HG03354 (cell line): Measurements from ENCODE around the gene ZNF688.
"Not testable (repeated sequence)": the region's sequence is repeated elsewhere in the genome, so short reads cannot be mapped to it uniquely, and the experiment has no call there.

Source experiments
- ATAC-seq: cut with Tn5 transposase; IDR thresholded peaks from one replicate; pipeline ENCODE4 v1.9.1; 2021; ENCODE audit warnings: mild to moderate bottlenecking; ENCODE audit not compliant: unreplicated experiment, poor library complexity, severe bottlenecking

ZNF688 gene

GRCh38 chr16:30571445-30572322 lies at the start of gene ZNF688:
TSS of gene ZNF688 (minus strand) at chr16:30571714. CDS start at chr16:30571629, 85 bp downstream.
- ATAC-seq, result peak; percentile 73

DNA sequence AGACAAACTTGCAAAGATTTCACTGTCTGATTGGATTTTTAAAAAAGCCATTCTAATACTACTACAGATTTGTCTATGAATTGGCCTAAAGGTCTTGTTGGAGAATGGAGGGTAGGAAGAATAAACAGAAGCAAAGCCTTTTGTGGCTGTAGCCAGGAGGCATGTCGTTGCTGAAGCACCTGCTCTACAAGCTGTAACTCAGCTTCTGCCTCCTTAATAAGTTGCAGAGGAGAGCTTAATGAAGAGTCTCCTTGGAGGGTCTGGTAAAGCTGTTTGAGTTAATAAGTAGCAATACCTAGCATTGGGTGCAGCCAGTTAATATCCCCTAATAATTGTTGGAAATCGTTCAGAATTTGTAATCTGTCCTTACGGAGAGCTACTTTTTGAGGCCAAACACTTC lies 48.7 kb upstream of the ZNF688 start:
- no peak for ATAC-seq

DNA sequence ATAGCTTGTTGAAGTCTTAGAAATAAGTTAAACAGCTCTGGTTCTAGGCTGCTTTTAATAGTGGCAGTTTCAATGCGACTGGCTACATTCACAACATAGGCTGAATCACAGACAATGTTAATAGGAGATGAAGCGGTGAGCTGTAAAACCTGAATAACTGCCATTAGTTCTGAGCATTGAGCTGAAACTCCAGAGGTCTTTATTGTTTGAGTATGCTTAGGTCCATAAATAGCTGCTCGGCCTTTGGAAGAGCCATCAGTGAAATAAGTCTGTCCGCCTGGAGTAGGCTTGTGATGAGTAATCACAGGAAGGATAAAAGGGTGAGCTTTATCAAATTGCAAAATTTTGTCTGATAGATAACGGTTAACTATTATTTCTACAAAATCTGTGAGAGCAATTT lies 48.1 kb upstream of the ZNF688 start:
- ATAC-seq, result no peak

GRCh38 chr16:30619202-30619601 lies 47.7 kb upstream of the ZNF688 start:
- no peak for ATAC-seq

DNA sequence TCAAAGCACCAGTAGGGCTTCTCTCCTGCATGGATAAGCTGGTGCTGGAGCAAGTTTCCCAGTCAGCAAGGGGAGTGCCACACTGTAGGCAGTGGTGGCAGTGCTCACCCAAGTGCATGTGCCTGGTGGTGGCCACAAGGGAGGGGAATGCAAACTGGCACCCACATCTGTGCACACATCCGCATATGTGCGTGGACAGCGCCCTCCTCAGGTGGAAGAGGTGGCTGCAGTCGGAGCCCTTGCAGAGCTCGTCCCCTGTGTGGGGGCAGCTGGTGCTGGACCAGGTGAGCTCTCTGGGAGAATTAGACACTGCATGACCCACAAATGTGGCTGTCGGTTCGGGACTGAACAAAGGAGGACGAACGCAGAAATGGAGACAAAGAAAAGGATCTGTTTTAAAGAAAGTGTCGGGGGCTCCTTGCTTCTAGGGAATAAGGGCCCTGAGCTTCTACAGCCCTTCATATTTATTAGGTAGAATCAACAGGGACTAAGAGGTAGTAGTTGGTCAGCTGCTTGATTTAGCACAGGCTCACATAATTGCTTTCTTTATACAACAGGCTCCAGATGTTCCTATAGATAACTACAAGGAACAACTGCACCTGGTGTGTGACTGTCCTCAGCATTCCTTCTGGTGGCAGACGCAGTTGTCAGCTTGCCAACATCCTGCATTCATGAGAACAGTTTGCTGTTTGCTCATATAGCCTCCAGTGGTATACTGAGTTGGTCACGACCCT lies 44.0 kb upstream of the ZNF688 start:
- no peak for ATAC-seq

- ATAC-seq, result peak; percentile 91
Measured at GRCh38 chr16:30609926-30610839, 38.7 kb upstream of the ZNF688 start, which contains the start of gene ZNF689. TSS of gene ZNF689 (minus strand) at chr16:30610389. CDS start at chr16:30610041, 348 bp downstream.

- ATAC-seq, result peak; percentile 32
Measured at GRCh38 chr16:30609002-30609925, 37.8 kb upstream of the ZNF688 start.

GRCh38 chr16:30606004-30606403 lies 34.5 kb upstream of the ZNF688 start:
- ATAC-seq, result no peak

DNA sequence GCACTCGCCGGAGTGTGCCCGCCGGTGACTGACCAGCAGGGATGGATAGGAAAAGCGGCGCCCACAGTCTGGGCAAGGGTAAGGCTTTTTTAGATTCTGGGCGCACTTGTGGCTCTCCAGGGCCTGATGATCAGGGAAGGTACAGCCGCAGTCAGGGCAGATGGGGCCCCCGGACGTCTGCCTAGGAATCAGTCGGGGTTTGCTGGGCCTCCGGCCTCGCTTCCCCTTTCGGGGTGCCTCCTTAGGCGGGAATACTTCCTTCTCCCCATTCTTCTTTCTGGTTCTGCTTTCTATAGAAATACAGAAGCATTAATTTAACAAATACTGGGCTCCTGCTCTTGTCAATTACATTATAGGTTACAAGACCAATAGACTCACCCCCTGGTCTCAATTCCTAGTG lies 33.6 kb upstream of the ZNF688 start:
- ATAC-seq, result no peak

GRCh38 chr16:30604316-30604947 lies 32.9 kb upstream of the ZNF688 start:
- no peak for ATAC-seq

DNA sequence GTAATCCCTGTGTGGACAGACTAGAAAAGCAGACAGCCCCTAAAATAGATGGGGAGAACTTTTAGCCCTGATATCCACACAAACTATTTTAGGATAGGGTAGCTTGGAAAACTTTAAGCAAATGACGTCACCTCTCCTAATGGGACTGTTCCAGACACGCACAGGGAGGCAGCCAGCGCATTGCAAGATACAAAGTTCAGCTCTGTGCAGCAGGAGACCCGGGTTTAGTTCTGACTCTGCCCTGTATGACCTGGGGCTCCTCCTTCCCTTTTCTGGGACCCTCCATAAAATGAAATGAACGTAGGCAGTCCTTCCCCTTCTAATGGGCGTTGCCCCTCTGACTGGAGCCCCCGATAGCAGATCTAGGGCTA lies 32.4 kb upstream of the ZNF688 start:
- ATAC-seq, result no peak

- ATAC-seq, result no peak
Measured at GRCh38 chr16:30602616-30603277, 31.2 kb upstream of the ZNF688 start.

GRCh38 chr16:30601966-30602365 lies 30.5 kb upstream of the ZNF688 start:
- ATAC-seq, result no peak

- ATAC-seq, result no peak
Measured at GRCh38 chr16:30600929-30601328, 29.4 kb upstream of the ZNF688 start.

DNA sequence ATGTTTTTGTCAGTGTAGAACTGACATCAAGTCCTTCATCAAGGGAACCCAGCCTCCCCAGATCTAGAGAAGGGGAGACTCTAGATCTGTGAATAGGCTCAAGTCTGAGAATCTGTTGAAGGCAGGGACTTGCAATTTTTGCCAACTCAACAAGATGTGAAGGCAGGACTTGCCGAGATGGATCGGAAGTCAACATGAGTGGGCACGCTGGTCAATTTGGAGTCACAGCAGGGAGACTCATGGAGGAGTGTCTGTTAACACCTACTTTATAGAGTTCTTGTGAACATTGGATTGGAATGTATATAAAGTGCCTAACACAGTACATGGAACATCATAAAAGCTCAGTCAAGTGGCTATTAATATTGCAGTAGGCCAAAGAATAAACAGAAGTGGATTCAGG lies 28.7 kb upstream of the ZNF688 start:
- ATAC-seq, result no peak

GRCh38 chr16:30592871-30593270 lies 21.4 kb upstream of the ZNF688 start:
- ATAC-seq, result no peak

GRCh38 chr16:30590869-30591268 lies 19.4 kb upstream of the ZNF688 start:
- ATAC-seq, result not testable (repeated sequence)

DNA sequence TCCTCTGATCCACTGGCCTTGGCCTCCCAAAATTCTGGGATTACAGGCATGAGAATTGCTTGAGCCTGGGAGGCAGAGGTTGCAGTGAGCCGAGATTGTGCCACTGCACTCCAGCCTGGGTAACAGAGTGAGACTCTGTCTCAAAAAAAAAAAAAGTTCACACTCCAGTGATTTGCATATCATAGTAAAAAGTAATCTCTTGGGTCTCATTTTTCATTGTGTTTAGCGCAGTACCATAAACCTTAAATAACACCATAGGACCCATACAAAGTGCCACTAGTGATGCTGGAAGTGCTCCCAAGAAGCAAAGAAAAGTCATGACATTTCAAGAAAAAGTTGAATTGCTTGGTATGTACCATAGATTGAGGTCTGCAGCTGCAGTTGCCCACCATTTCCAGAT lies 18.1 kb upstream of the ZNF688 start:
- not testable (repeated sequence) for ATAC-seq
